Stimulated activated CD8-positive, alpha-beta memory T cell treated with anti-CD3 and anti-CD28 coated beads, Interleukin-15, amount 100 ng/mL, for 1 hour (primary cell): ENCODE data around the gene PID1.

Source experiments
- DNase-seq: peaks from one replicate; pipeline ENCODE4 v3.0.0-alpha.2; 2020; ENCODE audit warnings: low read depth

PID1 gene

DNA sequence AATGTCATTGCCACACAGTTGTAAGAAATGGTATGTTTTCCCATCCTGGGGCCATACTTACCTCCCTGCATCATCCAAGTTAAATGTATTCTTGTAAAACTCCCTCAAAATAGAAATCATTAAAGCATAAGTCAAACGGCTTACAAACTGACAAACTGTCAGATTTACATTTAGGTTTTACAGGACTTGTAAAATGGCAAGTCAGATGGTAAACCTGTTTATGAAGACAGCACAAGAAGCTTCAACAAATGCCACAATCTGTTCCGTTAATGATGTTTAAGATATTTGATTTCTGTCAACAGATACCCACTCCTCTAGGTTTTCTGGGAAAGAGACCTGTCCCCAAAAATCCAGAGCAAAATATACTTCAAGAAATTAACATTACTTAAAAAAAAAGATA is 197.2 kb downstream of the PID1 start:
- DNase-seq = no peak

DNA sequence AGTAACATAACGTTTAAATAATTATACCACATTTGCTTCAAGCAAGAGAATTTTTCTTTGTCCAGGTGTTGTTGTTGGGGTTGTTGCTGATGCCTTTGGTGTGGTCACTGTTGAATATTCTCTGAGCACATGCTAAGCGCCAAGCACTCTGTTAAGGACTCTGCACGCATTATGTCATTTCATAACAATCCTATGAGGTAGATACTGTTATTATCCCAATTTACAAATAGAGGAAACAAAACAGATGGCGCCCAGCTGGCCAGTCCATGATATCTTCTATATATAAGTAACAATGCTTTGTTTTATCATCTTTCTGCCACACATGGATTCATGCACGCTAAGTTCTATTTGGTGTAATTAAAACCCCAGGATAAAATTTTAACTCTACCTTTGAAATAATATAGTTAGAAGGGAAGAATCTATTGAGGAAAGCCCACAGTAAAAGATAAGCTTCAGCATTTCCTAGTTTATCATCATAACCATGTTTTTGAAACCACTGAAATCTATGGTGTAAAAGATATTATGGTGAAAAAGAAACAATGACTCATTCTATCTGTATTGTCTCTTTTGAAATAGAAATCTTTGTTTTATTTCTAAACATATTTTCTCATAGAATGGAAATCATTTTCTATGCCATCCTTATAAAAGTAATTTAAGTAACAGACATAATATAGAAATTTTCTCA is 199.7 kb downstream of the PID1 start:
- no peak for DNase-seq

DNA sequence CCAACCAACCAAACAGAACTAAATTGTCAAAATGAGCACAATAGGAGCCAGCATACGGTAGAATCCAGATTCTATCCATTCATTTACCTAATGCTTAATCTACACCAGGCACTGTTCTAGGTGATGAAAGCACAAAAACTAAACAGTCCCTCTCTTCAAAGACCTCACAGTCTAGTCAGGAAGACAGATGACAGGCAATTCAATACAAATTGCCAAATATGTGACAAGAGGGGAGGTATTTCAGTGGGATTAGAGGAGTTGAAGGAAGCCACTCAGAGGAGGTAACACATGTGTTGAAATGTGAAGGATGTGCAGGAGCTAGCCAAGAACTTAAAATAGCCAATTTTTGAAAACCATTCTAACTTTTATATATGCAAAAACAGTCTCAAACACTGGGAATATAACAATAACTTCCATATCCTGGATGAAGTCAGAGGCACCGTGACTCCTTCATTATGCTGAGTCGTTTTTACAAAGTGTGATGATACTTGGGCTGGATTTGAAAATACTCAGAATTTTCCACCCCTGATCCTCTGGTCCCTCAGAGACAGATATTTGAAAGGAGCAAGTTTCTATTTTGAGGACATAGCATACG is 204.9 kb downstream of the PID1 start:
- DNase-seq = no peak

DNA sequence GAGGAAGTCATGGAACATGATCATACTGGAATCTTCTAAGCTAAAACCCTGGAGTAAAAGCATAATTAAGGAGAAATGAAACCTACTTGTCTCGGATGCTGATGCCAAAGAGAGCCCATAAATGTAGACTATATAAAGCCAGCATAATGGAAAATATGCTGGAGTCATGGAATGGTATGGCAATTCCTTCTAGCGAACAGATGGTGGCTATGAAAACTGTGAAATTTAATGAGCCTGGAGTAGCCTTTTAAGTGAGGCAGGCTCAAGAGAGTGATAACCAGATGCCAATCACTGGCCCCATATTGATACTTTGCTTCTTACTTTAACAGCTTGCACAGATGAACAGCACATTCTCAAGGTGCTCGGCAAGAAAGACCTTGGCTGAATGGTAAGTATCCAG is 206.3 kb downstream of the PID1 start:
- no peak for DNase-seq

DNA sequence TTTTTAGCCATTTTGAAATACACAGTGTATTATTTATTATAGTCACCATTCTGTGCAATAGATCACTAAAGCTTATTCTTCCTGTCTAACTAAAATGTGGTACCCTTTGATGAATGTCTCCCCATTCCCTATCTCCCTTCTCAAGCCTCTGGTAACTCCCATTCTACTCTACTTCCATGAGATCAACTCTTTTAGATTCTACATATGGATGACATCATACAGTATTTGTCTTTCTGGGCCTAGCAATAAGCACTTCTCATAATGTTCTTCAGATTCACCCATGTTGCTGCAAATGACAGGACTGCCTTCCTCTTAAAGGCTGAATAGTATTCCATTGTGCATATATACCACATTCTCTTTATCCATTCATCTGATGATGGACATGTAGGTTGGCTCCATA is 210.9 kb downstream of the PID1 start:
- no peak for DNase-seq

DNA sequence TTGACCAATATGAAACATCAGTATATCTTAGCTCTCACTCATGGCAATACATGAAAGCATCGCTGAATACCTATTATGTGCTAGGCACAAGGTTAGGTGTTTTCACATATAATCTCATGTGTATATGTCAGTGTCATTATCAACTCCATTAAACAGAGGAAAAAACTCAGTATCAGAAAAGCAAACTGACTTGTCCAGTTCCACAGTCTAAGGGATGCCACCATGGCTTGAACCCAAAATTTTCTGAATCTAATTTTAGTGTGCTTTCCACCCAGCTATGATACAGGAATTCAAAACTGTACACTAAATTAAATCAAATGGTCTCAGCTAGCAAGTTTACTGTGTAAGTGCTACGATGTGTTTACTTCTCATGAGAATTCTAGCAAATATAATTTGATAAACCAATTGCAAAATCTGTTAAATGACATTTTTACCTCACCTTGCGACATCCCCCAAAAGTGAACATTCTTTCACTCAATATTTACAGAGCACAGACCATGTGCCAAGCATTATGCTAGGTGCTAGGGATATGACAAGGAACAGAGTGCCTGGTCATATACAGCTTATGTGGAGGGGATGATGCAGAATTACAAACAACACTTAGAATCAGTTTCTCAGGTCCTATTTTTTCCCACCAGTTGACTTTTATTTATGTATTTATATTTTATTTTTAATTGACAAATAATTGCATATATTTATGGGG is 211.6 kb downstream of the PID1 start:
- no peak for DNase-seq

DNA sequence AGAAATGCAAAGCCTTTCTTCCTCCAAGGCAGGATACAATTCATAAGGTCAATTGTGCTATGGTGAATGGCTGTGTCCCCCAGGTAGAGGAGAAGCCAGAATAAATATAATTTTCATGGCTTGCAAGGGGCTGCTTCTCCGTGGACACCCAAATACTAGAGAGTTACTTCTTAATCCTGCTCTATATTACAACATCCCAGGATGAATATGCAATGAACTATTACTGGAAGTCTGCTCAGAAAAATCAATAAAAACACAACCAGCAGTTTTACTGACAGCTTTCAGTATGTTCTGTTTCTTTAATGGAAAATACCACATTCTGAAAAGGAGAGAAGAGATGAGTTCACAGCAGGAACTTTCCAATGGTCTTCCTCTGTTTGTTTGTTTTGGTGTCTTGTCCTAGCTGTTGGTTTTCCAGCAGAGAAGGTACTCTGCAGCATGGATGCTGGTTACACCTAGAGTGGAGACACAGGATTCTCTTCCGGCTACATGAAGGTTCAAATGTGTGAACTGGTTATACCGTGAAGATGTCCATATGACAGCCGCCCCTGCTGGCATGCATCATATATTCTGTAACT is 213.0 kb downstream of the PID1 start:
- DNase-seq = no peak

DNA sequence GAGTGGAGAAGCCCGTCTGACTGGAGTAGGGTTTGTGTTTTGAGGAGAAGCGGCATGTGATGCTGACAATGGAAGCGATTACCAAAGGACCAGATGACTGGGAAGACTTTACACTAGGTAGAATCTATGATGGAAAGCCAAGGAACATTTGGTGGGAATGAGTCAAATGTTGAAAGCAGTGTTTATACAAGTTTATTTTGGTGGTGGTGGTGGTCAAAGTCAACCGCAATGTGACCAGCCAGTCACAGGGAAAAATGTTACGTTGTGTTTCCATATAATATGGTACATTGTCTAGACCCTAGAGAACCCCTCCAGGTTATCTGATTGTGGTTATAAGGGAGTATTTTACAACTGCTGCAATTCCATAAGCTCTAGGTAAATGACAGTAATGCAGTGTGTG is 216.8 kb downstream of the PID1 start:
- no peak for DNase-seq

DNA sequence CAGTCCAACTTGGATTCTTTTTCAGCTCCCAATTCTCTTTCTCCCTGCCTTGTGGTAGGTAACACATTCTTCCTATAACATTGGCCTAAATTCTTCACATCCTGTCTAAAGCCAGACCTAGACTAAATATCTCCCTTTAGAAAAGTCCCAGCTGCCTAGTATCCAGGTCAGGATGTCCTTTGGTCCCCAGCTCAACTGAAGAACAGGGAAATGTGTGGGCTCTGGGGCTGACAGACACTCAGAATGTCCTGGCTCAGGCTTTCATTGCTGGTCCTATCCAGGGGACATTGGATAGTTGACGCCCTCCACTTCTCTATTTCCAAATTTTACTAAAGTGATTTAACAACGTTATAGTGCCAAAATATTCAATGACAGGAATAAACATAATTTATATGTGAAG is 219.3 kb downstream of the PID1 start:
- DNase-seq = no peak

DNA sequence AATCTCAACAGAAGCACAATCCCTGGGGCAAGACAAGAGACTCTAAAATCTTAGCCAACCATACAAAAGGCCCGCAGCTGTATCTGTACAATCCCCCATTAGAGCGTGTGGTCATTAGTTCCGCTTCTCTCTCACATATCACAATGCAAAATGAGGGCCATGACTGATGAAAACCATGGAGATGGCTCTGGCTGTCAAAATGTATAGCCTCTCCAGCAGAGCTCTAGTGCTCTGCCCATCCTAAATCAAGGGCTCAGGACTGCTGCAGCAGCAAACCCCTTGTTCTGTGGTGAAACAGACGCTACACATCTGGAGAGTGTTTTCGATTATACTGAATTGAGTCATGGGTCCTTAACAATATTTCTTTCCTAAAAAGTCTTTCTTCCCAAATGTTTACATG is 221.0 kb downstream of the PID1 start:
- no peak for DNase-seq

DNA sequence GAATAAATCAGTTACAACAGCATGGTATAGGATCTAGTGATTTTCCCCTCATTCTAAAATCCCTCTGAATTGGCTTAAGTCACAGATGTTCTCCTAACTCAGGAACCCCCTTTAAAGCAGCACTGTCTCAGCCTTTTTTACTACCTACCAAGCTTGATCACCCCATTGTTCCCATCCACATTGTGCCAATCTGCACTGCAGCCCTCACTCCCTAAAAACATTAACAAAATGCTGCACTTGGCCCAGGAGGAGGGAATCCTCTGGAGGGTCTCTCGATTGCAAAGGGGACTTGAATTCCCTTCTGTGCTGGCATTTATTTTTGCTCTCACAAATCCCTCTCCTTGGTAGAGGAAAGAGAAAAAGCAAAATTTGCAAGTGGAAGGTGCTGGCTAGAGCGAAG is 223.0 kb downstream of the PID1 start:
- DNase-seq = no peak

DNA sequence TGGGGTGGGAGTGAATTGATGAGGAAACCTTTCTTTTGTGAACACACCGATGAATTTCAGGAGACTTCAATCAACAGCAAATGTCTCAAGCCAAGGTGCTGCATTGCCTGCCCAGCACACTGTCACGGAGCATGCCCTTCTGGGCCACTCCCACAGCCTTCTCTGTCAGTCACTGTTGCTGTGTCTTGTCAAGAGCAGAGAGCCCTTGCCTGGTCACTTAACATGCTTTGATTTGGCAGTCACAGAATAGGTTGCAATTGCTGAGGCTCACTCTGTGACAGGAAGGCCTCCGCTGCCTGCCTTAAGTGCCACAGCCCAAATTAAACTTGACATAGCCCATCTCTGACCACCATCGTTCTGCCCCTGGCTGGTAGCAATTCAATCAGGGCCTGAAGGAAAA is 225.4 kb downstream of the PID1 start:
- no peak for DNase-seq

DNA sequence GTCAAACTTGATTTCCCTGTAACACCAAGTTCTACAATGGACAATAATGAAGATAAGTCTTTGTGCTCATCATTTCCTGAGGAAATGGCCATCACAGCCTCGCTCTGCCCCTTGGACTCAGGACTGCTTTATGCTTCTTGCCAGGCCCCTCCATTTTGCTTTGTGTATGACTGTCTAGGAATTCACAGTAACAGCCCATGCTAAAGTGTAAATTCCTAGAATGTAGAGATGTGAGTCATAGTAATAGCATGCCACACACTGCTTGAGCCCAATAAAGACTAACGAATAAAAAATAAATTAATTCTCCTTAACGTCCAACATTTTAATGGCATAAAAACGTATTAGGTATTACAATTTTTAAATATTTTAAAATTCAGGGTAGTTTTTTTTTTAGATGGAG is 226.5 kb downstream of the PID1 start:
- DNase-seq = no peak

DNA sequence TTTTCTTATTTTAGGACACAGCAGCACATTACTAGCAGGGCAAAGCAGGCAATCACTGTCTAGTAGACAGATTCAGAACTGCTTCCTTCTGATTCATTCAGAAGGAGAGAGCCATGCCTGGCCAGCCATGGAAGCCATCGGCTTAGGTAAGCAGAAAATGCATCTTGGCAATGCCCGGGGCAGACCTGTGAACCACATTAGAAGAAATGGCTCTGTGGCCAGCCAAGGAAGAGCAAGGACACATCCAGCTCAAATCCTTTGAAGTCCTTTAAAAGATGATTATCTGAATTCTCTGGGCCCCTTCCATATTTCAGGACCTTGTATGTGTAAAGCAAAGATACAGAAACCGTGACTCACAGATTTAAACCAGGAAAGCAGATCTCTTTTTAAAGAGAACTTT is 227.4 kb downstream of the PID1 start:
- no peak for DNase-seq

DNA sequence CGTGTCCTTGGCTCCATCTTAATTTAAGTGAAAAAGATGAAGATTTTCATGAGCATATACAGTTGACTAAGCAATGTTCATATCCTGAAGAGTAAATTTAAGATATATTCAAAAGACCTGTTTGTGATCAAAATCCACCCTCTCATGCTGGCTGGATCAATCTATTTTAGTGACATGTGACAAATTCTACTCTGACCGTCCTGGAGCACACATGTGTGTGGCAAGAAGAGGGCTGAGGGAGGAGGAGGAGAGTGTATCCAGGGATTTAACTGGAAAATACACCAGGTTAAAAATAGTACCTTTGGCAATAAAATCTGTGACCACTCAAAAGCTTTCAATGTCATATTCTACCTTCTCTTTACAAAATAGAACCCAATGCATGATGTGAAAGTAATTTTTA is 228.7 kb downstream of the PID1 start:
- DNase-seq = no peak

DNA sequence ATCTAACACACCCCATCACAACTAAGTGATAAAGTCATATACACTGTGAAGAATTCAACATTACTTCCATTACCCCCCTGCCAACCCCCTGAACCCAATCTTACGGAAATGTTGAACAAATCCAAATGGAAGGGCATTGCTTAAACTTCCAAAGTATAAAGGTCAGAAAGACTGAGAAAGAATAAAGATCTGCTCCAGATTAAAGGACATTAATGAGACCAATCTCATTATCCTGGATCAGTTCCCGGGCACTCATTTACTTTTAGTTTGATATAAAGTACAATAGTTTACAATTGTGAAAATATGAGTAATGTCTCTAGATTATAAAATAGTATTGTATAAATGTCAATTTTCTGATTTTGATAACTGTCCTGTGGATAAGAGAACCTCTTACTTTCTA is 229.4 kb downstream of the PID1 start:
- no peak for DNase-seq

DNA sequence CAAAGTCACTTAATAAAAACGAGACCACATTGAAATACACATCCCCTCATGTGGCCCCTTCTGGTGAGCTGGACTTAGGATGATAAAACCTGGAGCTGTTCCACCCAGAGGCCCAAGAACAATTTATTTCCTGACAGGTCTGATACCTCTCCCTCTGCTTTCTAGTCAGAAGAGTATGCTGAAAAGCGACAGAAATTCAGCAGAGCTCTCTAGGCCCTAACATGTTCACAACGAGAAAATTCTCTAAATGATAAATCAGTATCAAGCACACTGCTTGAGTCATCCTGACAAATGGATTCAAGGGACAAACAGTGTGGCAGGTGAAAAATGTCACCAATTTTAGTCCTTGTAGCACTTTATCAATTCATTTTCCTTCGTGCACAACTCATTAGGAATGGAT is 233.5 kb downstream of the PID1 start:
- no peak for DNase-seq

DNA sequence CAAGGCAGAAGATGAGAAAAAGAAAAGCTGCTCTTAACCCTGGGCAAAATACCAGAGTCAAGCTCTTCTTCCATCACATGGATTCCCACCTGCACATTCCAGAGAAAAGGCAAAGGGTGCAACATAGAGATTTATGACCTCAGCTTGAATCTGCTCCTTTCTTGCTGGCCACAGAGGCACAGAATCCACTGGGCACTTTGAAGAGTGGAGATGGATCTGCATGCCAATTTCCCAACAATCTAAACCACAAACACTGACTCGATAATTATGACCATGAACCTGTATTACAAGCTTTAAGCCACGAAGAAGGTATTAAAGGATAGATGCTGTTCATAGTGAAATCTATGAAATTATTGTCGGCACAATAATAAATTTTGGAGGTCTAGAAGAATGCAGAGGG is 237.3 kb downstream of the PID1 start:
- no peak for DNase-seq

DNA sequence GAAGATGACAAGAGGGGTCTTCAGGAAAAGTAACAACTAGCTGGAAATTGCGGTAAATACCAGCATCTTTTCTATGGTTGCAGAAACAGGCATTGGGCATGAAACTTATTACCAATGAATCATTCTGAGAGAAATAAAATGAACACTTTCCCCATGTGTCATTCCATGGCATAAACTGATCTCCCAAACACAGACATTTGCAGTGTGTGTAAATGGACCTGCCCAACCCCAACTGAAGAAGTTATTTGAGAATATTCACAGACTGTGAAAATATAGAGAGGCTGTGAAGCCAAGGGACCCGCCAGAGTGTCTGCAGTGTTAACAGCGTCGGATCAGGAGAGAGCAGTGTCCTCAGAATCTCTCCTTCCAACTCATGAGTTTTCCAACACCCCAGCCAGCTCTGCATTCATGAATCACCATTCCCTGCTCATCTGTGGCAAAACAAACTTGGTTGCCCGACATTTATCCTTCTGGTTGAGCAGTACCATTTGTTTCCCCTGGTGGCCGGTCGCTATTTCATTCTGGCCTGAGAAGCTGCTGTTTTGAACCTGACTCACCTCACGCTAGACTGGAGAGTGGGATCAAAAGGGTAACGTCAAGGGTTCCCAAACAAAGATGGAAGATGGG is 238.4 kb downstream of the PID1 start:
- DNase-seq = no peak

DNA sequence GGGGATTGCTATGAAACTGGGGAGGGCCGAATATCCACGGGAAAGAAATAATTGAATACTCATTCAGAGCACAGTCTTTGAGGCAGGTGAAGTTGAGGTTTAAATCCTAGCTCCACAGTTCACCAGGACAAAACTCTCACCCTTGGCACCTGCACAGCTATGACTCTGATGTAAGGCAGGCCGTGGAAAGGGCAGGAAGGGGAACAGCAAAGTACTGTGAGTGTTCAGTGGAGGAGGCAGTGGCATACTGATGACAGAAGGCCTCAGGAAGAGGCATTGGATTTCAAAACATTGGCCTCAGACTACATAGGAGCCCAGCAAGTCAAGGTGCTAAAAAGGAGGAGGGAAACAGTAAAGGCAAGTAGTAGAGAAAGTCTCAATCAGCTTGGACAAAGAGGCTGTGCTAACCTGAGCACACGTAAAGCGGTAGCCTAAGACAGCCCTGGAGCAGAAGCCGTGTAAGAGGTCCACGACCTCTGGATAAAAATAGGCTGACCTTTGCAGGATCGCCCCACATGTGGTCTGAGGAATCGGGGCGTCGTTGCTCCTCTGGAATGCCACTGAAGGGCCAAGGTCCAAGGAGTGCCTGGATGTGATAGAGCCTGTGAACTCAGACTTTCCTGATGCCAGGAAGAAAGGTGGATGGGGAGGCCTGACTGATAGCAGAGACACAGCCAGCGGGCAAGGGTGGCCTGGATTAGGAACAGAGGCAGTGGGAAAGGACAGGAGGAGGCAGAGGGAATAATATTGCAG is 243.6 kb downstream of the PID1 start:
- no peak for DNase-seq

DNA sequence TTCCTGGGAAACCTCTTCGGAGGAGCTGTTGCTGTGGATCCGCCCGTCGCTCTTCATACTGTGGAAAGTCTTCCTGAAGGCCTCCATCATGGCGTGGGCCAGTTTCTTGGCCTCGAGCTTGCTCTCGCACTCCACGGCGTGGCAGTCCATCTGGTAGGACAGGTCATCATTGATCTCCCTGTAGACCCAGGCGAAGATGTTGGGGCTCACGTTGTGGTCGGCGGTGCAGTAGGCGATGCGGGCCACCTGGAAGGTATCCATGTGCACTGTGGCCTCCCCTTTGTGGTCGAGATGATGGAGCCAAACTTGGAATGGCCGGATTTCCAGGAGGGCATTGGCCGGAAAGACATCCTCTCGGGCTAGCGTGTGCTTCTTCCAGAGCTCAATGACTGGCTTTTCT is 245.4 kb downstream of the PID1 start:
- DNase-seq = no peak

DNA sequence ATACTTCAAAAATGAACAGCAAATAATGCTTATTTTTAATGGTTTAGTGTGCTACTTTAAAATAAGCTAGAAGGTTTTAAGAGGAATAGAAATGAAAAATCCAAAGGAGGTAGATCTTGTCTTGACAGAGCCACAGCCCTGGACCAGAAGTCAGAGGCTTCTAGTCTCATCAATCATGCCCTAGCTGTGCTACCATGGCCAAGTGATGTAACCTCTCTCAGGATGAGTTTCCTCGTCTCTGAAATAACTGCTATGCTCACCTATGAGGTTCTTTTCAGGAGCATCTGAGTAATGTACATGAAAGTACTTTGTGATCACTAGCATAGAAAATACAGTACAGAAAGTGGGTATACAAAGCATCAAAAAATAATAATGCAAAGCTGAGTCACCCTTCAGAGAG is 248.4 kb downstream of the PID1 start:
- DNase-seq = no peak
